SK-N-SH (cell line): ENCODE data around the gene TAB2. TPM values are rescaled to one million over a fixed set of nuclear protein-coding genes. Genes with fewer than 3 reads are reported as not detected.

Experiments
- CTCF ChIA-PET: fragments of 300-600, 350-600 bp; formaldehyde crosslinking; extraction: SDS; loops from one replicate; lab custom pipeline; 2021; lab: Yijun Ruan, JAX
- POLR2A ChIA-PET: fragments of 350-600 bp; sonication (Branson Sonifier 250); formaldehyde crosslinking; extraction: SDS; loops from one replicate; lab custom pipeline; 2020; ENCODE audit warnings: antibody characterized with exemption, inconsistent platforms; lab: Yijun Ruan, JAX
- DNase-seq: peaks from one replicate; pipeline ENCODE4 v3.0.0; 2012
- H2AFZ ChIP-seq: fragments of 200-600 bp; sonication (generic); 2 replicates; pipeline ENCODE4 v1.8.1; 2016; ENCODE audit warnings: antibody characterized with exemption, mild to moderate bottlenecking, low read depth
- H3F3A ChIP-seq: fragments of 200-600 bp; sonication (generic); replicated peaks from 2 replicates; pipeline ENCODE3; 2016; ENCODE audit warnings: antibody characterized with exemption, mild to moderate bottlenecking; ENCODE audit not compliant: insufficient read depth
- H3K27ac ChIP-seq, 2 experiments: fragments of 200-500 bp in 1 of 2; fragments of 200-600 bp in 1 of 2; sonication (Bioruptor generic) in 1 of 2; sonication (generic), shearing (Covaris generic) in 1 of 2; 2 replicates each; pipeline versions ENCODE4 v1.5.1 to v1.6.1; 2014 to 2016; ENCODE audit warnings: low read depth in 2 of 2, inconsistent platforms in 1 of 2, low read length in 1 of 2, mild to moderate bottlenecking in 1 of 2, mixed read lengths in 1 of 2
- H3K27me3 ChIP-seq: fragments of 200-600 bp; sonication (generic), shearing (Covaris generic); 2 replicates; pipeline ENCODE4 v1.6.1; 2016; ENCODE audit warnings: mixed run types; ENCODE audit not compliant: insufficient read depth
- H3K36me3 ChIP-seq, 2 experiments: fragments of 200-500 bp in 1 of 2; fragments of 200-600 bp in 1 of 2; sonication (Bioruptor generic) in 1 of 2; sonication (generic) in 1 of 2; replicated peaks in 1 of 2; 2 replicates each; pipeline versions ENCODE3 to v1.5.1; 2014 to 2016; ENCODE audit warnings: low read length in 1 of 2, mild to moderate bottlenecking in 1 of 2; ENCODE audit not compliant: insufficient read depth in 2 of 2, control insufficient read depth in 1 of 2
- H3K4me1 ChIP-seq, 2 experiments: fragments of 200-500 bp in 1 of 2; fragments of 200-600 bp in 1 of 2; sonication (Bioruptor generic) in 1 of 2; sonication (generic), shearing (Covaris generic) in 1 of 2; 2 replicates each; pipeline versions ENCODE4 v1.5.1 to v1.6.1; 2014 to 2016; ENCODE audit warnings: low read depth in 1 of 2, low read length in 1 of 2, mixed run types in 1 of 2; ENCODE audit not compliant: insufficient read depth in 2 of 2, control insufficient read depth in 1 of 2
- H3K4me2 ChIP-seq: fragments of 200-600 bp; sonication (generic), shearing (Covaris generic); 2 replicates; pipeline ENCODE4 v1.6.1; 2017; ENCODE audit warnings: mixed run types
- H3K4me3 ChIP-seq, 2 experiments: fragments of 200-500 bp in 1 of 2; fragments of 200-600 bp in 1 of 2; sonication (Bioruptor generic) in 1 of 2; sonication (generic), shearing (Covaris generic) in 1 of 2; 2 replicates each; pipeline versions ENCODE4 v1.5.1 to v1.8.1; 2014 to 2016; ENCODE audit warnings: low read depth in 2 of 2, inconsistent platforms in 1 of 2, low read length in 1 of 2, mild to moderate bottlenecking in 1 of 2, mixed read lengths in 1 of 2, moderate library complexity in 1 of 2
- H3K79me2 ChIP-seq: fragments of 200-600 bp; sonication (generic); 2 replicates; pipeline ENCODE4 v1.8.1; 2017; ENCODE audit warnings: mild to moderate bottlenecking; ENCODE audit not compliant: insufficient read depth
- H3K9ac ChIP-seq: fragments of 200-600 bp; sonication (generic); 2 replicates; pipeline ENCODE4 v1.6.1; 2017; ENCODE audit warnings: mixed run types
- H3K9me2 ChIP-seq: fragments of 200-600 bp; sonication (generic); 2 replicates; pipeline ENCODE4 v1.6.1; 2017; ENCODE audit warnings: mixed run types
- H3K9me3 ChIP-seq: fragments of 200-600 bp; sonication (generic); 2 replicates; pipeline ENCODE4 v1.6.1; 2017; ENCODE audit warnings: mixed run types, mild to moderate bottlenecking, moderate library complexity
- H4K20me1 ChIP-seq: fragments of 200-600 bp; sonication (generic); 2 replicates; pipeline ENCODE4 v1.6.1; 2017; ENCODE audit warnings: mild to moderate bottlenecking, mixed run types; ENCODE audit not compliant: insufficient read depth
- CHD2 ChIP-seq: fragments of 150-350 bp; IDR thresholded peaks from 2 replicates; pipeline ENCODE4 v1.6.1; 2018; ENCODE audit warnings: low read length; ENCODE audit not compliant: partially characterized antibody
- EZH2phosphoT487 ChIP-seq: fragments of 200-600 bp; sonication (generic); IDR thresholded peaks from 2 replicates; pipeline ENCODE4 v1.6.1; 2017; ENCODE audit warnings: low read depth, mixed run types, mild to moderate bottlenecking, antibody characterized with exemption, moderate library complexity, borderline replicate concordance
- FOSL2 ChIP-seq: IDR thresholded peaks from 2 replicates; pipeline ENCODE4 v1.4.0; 2012; ENCODE audit warnings: low read depth, mild to moderate bottlenecking, moderate library complexity, borderline replicate concordance
- FOXJ3 ChIP-seq: sonication (generic); formaldehyde crosslinking; IDR thresholded peaks from 2 replicates; pipeline ENCODE4 v1.5.1; 2020; ENCODE audit warnings: mild to moderate bottlenecking, missing genetic modification reagents
- FOXM1 ChIP-seq: IDR thresholded peaks from 2 replicates; pipeline ENCODE4 v1.4.0; 2012; ENCODE audit warnings: low read depth, mild to moderate bottlenecking
- GATA2 ChIP-seq: sonication (generic); formaldehyde crosslinking; IDR thresholded peaks from 2 replicates; pipeline ENCODE4 v1.5.0; 2020; ENCODE audit warnings: mild to moderate bottlenecking, missing genetic modification reagents
- NFIC ChIP-seq: IDR thresholded peaks from 2 replicates; pipeline ENCODE4 v1.4.0; 2012; ENCODE audit warnings: borderline replicate concordance
- NRF1 ChIP-seq: IDR thresholded peaks from 2 replicates; pipeline ENCODE4 v1.6.1; 2012; ENCODE audit warnings: low read depth, mild to moderate bottlenecking, low read length
- RAD21 ChIP-seq: IDR thresholded peaks from 2 replicates; pipeline ENCODE4 v1.6.1; 2012; ENCODE audit warnings: mild to moderate bottlenecking, low read length
- SIN3A ChIP-seq: IDR thresholded peaks from 2 replicates; pipeline ENCODE4 v1.6.1; 2012; ENCODE audit warnings: low read depth, mild to moderate bottlenecking, low read length, moderate library complexity, borderline replicate concordance
- TAF1 ChIP-seq: IDR thresholded peaks from 2 replicates; pipeline ENCODE4 v1.6.1; 2012; ENCODE audit warnings: low read depth, mild to moderate bottlenecking, low read length, moderate library complexity, borderline replicate concordance
- TCF12 ChIP-seq: IDR thresholded peaks from 2 replicates; pipeline ENCODE4 v1.4.0; 2012
- TEAD4 ChIP-seq: IDR thresholded peaks from 2 replicates; pipeline ENCODE4 v1.4.0; 2012; ENCODE audit warnings: mild to moderate bottlenecking, borderline replicate concordance; ENCODE audit not compliant: insufficient read depth
- YY1 ChIP-seq: IDR thresholded peaks from 2 replicates; pipeline ENCODE4 v1.4.0; 2012; ENCODE audit warnings: low read depth, mild to moderate bottlenecking
- WGBS: methylation state at CpG from one replicate; pipeline ENCODE4 v1.1.6; 2017; ENCODE audit warnings: low lambda C conversion rate; 5-methylcytosine and 5-hydroxymethylcytosine counted together
- polyA plus RNA-seq, 3 experiments: library from polyadenylated mRNA; depleted of rRNA; stranded (reverse); fragments of >200 nt; gene quantifications; 2 replicates each; pipeline ENCODE4 v1.2.3, GENCODE V29; 2012
- TF ChIP-seq, protein P1 (sequence below): fragments of 150-350 bp; IDR thresholded peaks from 2 replicates; pipeline ENCODE4 v1.6.1; 2016; ENCODE audit warnings: mild to moderate bottlenecking, low read depth, low read length
- TF ChIP-seq, protein P2 (sequence below): IDR thresholded peaks from 2 replicates; pipeline ENCODE4 v1.4.0; 2012; ENCODE audit warnings: low read depth, borderline replicate concordance
- TF ChIP-seq, protein P3 (sequence below): IDR thresholded peaks from 2 replicates; pipeline ENCODE4; 2012
- TF ChIP-seq, protein P4 (sequence below): IDR thresholded peaks from 2 replicates; pipeline ENCODE4 v1.4.0; 2012; ENCODE audit warnings: low read depth

Gene TAB2
- polyA plus RNA-seq, 1 of the 3 experiments (the other 2 are of a cell fraction), result 24.4 TPM

DNA sequence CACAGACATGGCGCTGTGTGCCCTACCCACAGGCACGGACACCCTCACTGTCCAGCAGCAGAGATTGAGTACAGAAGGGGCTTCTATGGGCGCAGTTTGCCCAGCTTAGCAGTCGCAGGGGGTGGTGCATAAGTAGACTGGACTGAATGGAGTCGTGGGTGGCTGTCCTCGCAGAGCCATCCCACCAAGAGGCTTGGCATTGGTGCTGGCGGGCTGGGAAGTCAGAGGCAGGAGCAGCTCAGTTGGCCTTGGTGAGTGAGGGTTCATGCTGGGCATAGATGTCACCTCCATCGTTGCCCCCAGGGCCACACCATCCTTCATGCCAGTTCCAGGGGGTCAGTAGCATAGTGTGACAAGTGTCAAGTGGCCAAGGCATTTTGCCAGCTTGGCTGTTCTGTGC is 107.7 kb downstream of the TAB2 start:
- Histone ChIP-seq H3K27ac (no peak overlapping the region), H4K20me1 (no peaks in the 10 kb centered on the region), H3K79me2 (no peaks in the 10 kb centered on the region), H2AFZ (no peak overlapping the region), H3F3A (no peaks in the 10 kb centered on the region), H3K4me3 (no peak overlapping the region), H3K9me3 (no peaks in the 10 kb centered on the region), H3K9me2 (no peaks in the 10 kb centered on the region), H3K9ac (no peak overlapping the region), H3K27me3 (no peaks in the 10 kb centered on the region), H3K4me1 (no peaks in the 10 kb centered on the region), H3K36me3 (no peaks in the 10 kb centered on the region), H3K4me2 (no peak overlapping the region)
- DNase-seq, result no peak
- WGBS, result no CpG with 5 or more reads among the region's 8 CpGs
- ChIA-PET POLR2A (no interaction called here), CTCF (interaction anchor here (0.9 to 2.8 kb wide), 3 partner anchors 92 to 343 kb away, joined by 3 to 12 read pairs (median 5); no protein-coding TSS in a partner anchor)
- TF ChIP-seq CHD2, result no peak
- TF ChIP-seq RAD21, result no peak
- TF ChIP-seq NFIC, result no peak
- TF ChIP-seq FOXJ3 (CRISPR knock-in tag), result no peak
- TF ChIP-seq, protein P1, sequence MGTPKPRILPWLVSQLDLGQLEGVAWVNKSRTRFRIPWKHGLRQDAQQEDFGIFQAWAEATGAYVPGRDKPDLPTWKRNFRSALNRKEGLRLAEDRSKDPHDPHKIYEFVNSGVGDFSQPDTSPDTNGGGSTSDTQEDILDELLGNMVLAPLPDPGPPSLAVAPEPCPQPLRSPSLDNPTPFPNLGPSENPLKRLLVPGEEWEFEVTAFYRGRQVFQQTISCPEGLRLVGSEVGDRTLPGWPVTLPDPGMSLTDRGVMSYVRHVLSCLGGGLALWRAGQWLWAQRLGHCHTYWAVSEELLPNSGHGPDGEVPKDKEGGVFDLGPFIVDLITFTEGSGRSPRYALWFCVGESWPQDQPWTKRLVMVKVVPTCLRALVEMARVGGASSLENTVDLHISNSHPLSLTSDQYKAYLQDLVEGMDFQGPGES, result no peak
- TF ChIP-seq FOSL2, result no peak
- TF ChIP-seq, protein P2, sequence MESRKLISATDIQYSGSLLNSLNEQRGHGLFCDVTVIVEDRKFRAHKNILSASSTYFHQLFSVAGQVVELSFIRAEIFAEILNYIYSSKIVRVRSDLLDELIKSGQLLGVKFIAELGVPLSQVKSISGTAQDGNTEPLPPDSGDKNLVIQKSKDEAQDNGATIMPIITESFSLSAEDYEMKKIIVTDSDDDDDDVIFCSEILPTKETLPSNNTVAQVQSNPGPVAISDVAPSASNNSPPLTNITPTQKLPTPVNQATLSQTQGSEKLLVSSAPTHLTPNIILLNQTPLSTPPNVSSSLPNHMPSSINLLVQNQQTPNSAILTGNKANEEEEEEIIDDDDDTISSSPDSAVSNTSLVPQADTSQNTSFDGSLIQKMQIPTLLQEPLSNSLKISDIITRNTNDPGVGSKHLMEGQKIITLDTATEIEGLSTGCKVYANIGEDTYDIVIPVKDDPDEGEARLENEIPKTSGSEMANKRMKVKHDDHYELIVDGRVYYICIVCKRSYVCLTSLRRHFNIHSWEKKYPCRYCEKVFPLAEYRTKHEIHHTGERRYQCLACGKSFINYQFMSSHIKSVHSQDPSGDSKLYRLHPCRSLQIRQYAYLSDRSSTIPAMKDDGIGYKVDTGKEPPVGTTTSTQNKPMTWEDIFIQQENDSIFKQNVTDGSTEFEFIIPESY, result no peak
- no peak for TF ChIP-seq TAF1
- no peak for TF ChIP-seq TCF12
- TF ChIP-seq FOXM1, result no peak
- TF ChIP-seq YY1, result no peak
- TF ChIP-seq, protein P3, sequence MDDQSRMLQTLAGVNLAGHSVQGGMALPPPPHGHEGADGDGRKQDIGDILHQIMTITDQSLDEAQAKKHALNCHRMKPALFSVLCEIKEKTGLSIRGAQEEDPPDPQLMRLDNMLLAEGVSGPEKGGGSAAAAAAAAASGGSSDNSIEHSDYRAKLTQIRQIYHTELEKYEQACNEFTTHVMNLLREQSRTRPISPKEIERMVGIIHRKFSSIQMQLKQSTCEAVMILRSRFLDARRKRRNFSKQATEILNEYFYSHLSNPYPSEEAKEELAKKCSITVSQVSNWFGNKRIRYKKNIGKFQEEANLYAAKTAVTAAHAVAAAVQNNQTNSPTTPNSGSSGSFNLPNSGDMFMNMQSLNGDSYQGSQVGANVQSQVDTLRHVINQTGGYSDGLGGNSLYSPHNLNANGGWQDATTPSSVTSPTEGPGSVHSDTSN, result no peak
- TF ChIP-seq NRF1, result no peak
- no peak for TF ChIP-seq GATA2 (CRISPR knock-in tag)
- TF ChIP-seq SIN3A, result no peak
- no peak for TF ChIP-seq TEAD4
- no peak for TF ChIP-seq EZH2phosphoT487
- TF ChIP-seq, protein P4, sequence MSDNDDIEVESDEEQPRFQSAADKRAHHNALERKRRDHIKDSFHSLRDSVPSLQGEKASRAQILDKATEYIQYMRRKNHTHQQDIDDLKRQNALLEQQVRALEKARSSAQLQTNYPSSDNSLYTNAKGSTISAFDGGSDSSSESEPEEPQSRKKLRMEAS, result no peak
